Measurements from ENCODE around the gene ARHGAP18. TPM values are rescaled to one million over a fixed set of nuclear protein-coding genes. Genes with fewer than 3 reads are reported as not detected.

ARHGAP18 gene
- total RNA-seq, 2 donors from 2014 or later, result 14.3 to 17.7 TPM

- Mint-ChIP-seq H3K27me3 (ENCODE audit: insufficient read depth) (no peaks in the 10 kb centered on the region), H3K36me3 (ENCODE audit: low read depth) (peaks cover 3% of the 10 kb centered on the region), H3K4me1 (peaks cover 65% of the 10 kb centered on the region), H3K27ac (no peak overlapping the region), H3K9me3 (peaks cover 3% of the 10 kb centered on the region), H3K4me3 (no peak overlapping the region)
- peaks cover 5% of the 10 kb centered on the region for H3K9me3 ChIP-seq (ENCODE audit: control insufficient read depth, low read length)
- H3K4me1 ChIP-seq (ENCODE audit: control insufficient read depth, insufficient read depth, low read length), result peaks cover 19% of the 10 kb centered on the region
- TF ChIP-seq CTCF (conservative IDR thresholded peaks at IDR 0.05), result no peak
- H3K4me3 ChIP-seq (ENCODE audit: low read length), result no peak overlapping the region
- no peaks in the 10 kb centered on the region for H3K36me3 ChIP-seq (ENCODE audit: control insufficient read depth, insufficient read depth, low read length)
- no peak overlapping the region for H3K9ac ChIP-seq (ENCODE audit: extremely low read depth, low read length, poor library complexity, severe bottlenecking)
- no peak for DNase-seq
- no peak overlapping the region for H3K27ac ChIP-seq (ENCODE audit: low read depth, low read length)
- no peaks in the 10 kb centered on the region for H3K27me3 ChIP-seq (ENCODE audit: control insufficient read depth, insufficient read depth, low read length, poor library complexity, severe bottlenecking)
Measured at GRCh38 chr6:129642322-129642721, 67.7 kb downstream of the ARHGAP18 start.

- DNase-seq, result no peak
- peaks cover 19% of the 10 kb centered on the region for H3K4me1 ChIP-seq (ENCODE audit: control insufficient read depth, insufficient read depth, low read length)
- no peak overlapping the region for H3K4me3 Mint-ChIP-seq
Measured at GRCh38 chr6:129641344-129641743, 68.6 kb downstream of the ARHGAP18 start.

GRCh38 chr6:129638686-129639085 is 71.3 kb downstream of the ARHGAP18 start:
- Histone ChIP-seq H3K27me3 (ENCODE audit: control insufficient read depth, insufficient read depth, low read length, poor library complexity, severe bottlenecking) (no peaks in the 10 kb centered on the region), H3K4me1 (ENCODE audit: control insufficient read depth, insufficient read depth, low read length) (peaks cover 13% of the 10 kb centered on the region), H3K36me3 (ENCODE audit: control insufficient read depth, insufficient read depth, low read length) (no peaks in the 10 kb centered on the region), H3K9ac (ENCODE audit: extremely low read depth, low read length, poor library complexity, severe bottlenecking) (no peak overlapping the region), H3K4me3 (ENCODE audit: low read length) (no peak overlapping the region), H3K9me3 (ENCODE audit: control insufficient read depth, low read length) (peaks cover 5% of the 10 kb centered on the region), H3K27ac (ENCODE audit: low read depth, low read length) (no peak overlapping the region)
- peaks cover 38% of the 10 kb centered on the region for H3K4me1 Mint-ChIP-seq
- peaks cover 3% of the 10 kb centered on the region for H3K9me3 Mint-ChIP-seq
- no peak for DNase-seq
- H3K36me3 Mint-ChIP-seq (ENCODE audit: low read depth), result peaks cover 28% of the 10 kb centered on the region
- TF ChIP-seq CTCF (conservative IDR thresholded peaks at IDR 0.05), result no peak
- H3K4me3 Mint-ChIP-seq, result peak overlapping the region; percentile 4
- peak overlapping the region; percentile 42 for H3K27ac Mint-ChIP-seq
- H3K27me3 Mint-ChIP-seq (ENCODE audit: insufficient read depth), result no peaks in the 10 kb centered on the region

More at GRCh38 chr6:129641344-129641743, 68.6 kb downstream of the ARHGAP18 start:
- H3K9ac ChIP-seq (ENCODE audit: extremely low read depth, low read length, poor library complexity, severe bottlenecking), result no peak overlapping the region
- TF ChIP-seq CTCF (conservative IDR thresholded peaks at IDR 0.05), result no peak
- H3K27me3 Mint-ChIP-seq (ENCODE audit: insufficient read depth), result no peaks in the 10 kb centered on the region
- H3K27ac ChIP-seq (ENCODE audit: low read depth, low read length), result no peak overlapping the region
- peaks cover 3% of the 10 kb centered on the region for H3K9me3 Mint-ChIP-seq
- no peak overlapping the region for H3K4me3 ChIP-seq (ENCODE audit: low read length)
- peaks cover 61% of the 10 kb centered on the region for H3K4me1 Mint-ChIP-seq
- H3K36me3 ChIP-seq (ENCODE audit: control insufficient read depth, insufficient read depth, low read length), result no peaks in the 10 kb centered on the region
- peaks cover 11% of the 10 kb centered on the region for H3K36me3 Mint-ChIP-seq (ENCODE audit: low read depth)
- H3K27ac Mint-ChIP-seq, result no peak overlapping the region
- H3K27me3 ChIP-seq (ENCODE audit: control insufficient read depth, insufficient read depth, low read length, poor library complexity, severe bottlenecking), result no peaks in the 10 kb centered on the region
- H3K9me3 ChIP-seq (ENCODE audit: control insufficient read depth, low read length), result peaks cover 5% of the 10 kb centered on the region

Data from endodermal cell (in vitro differentiated cells).